GM18907 (cell line): Measurements from ENCODE around the gene RAD51B.
"Not testable (repeated sequence)": the region's sequence is repeated elsewhere in the genome, so short reads cannot be mapped to it uniquely, and the experiment has no call there.

Experiments used
- ATAC-seq: cut with Tn5 transposase; IDR thresholded peaks from one replicate; pipeline ENCODE4 v1.9.1; 2021; ENCODE audit warnings: mild to moderate bottlenecking, moderate library complexity; ENCODE audit not compliant: unreplicated experiment

Gene RAD51B

GRCh38 chr14:67942080-67942710 lies 122.6 kb downstream of the RAD51B start:
- no peak for ATAC-seq

GRCh38 chr14:67943947-67944346 lies 124.4 kb downstream of the RAD51B start:
- ATAC-seq: no peak

GRCh38 chr14:67944605-67945004 lies 125.0 kb downstream of the RAD51B start:
- no peak for ATAC-seq

- ATAC-seq: no peak
Measured at GRCh38 chr14:67949771-67950170, 130.2 kb downstream of the RAD51B start.

- no peak for ATAC-seq
Measured at GRCh38 chr14:67950386-67950785, 130.8 kb downstream of the RAD51B start.

GRCh38 chr14:67951529-67952135 lies 132.1 kb downstream of the RAD51B start:
- no peak for ATAC-seq

GRCh38 chr14:67952381-67952780 lies 132.8 kb downstream of the RAD51B start:
- ATAC-seq: no peak

- ATAC-seq: no peak
Measured at GRCh38 chr14:67952786-67953185, 133.2 kb downstream of the RAD51B start.

- no peak for ATAC-seq
Measured at GRCh38 chr14:67955261-67955660, 135.7 kb downstream of the RAD51B start.

- ATAC-seq: no peak
Measured at GRCh38 chr14:67957946-67958345, 138.4 kb downstream of the RAD51B start.

GRCh38 chr14:67961676-67962075 lies 142.1 kb downstream of the RAD51B start:
- ATAC-seq: no peak

GRCh38 chr14:67962215-67962644 lies 142.7 kb downstream of the RAD51B start:
- peak; percentile 46 for ATAC-seq

GRCh38 chr14:67963545-67963944 lies 144.0 kb downstream of the RAD51B start:
- no peak for ATAC-seq

GRCh38 chr14:67963960-67964812 lies 144.6 kb downstream of the RAD51B start:
- no peak for ATAC-seq

- no peak for ATAC-seq
Measured at GRCh38 chr14:67965696-67966095, 146.1 kb downstream of the RAD51B start.

- ATAC-seq: no peak
Measured at GRCh38 chr14:67967206-67967605, 147.6 kb downstream of the RAD51B start.

GRCh38 chr14:67967970-67968369 lies 148.4 kb downstream of the RAD51B start:
- not testable (repeated sequence) for ATAC-seq

GRCh38 chr14:67970923-67971322 lies 151.3 kb downstream of the RAD51B start:
- no peak for ATAC-seq

- ATAC-seq: no peak
Measured at GRCh38 chr14:67971627-67972625, 152.3 kb downstream of the RAD51B start.

- ATAC-seq: no peak
Measured at GRCh38 chr14:67973436-67973835, 153.9 kb downstream of the RAD51B start.

- no peak for ATAC-seq
Measured at GRCh38 chr14:67975470-67975869, 155.9 kb downstream of the RAD51B start.
